Limb (tissue), 2 donors: ENCODE data around the gene KPNA3.
"Not testable (repeated sequence)": the region's sequence is repeated elsewhere in the genome, so short reads cannot be mapped to it uniquely, and the experiment has no call there.

Source experiments
- DNase-seq, 2 donors: peaks; one replicate each; pipeline ENCODE4 v3.0.0-alpha.2; 2016; ENCODE audit errors: extremely low spot score in 2 of 2

Gene KPNA3

GRCh38 chr13:49754146-49754545 lies 38.3 kb downstream of the KPNA3 start:
- no peak for DNase-seq

- no peak for DNase-seq
Observed at GRCh38 chr13:49749848-49750247, 42.6 kb downstream of the KPNA3 start.

GRCh38 chr13:49746111-49746510 lies 46.4 kb downstream of the KPNA3 start:
- no peak for DNase-seq

GRCh38 chr13:49740870-49741269 lies 51.6 kb downstream of the KPNA3 start:
- DNase-seq: no peak

- DNase-seq: no peak
Observed at GRCh38 chr13:49739498-49740187, 52.8 kb downstream of the KPNA3 start.

- DNase-seq: no peak
Observed at GRCh38 chr13:49733181-49733951, 59.1 kb downstream of the KPNA3 start.

GRCh38 chr13:49731766-49732165 lies 60.7 kb downstream of the KPNA3 start:
- DNase-seq: no peak

GRCh38 chr13:49716615-49717014 lies 75.9 kb downstream of the KPNA3 start:
- DNase-seq: no peak

- no peak for DNase-seq
Observed at GRCh38 chr13:49714757-49715156, 77.7 kb downstream of the KPNA3 start.

GRCh38 chr13:49711218-49711863 lies 81.1 kb downstream of the KPNA3 start:
- DNase-seq: no peak

- DNase-seq: not testable (repeated sequence)
Observed at GRCh38 chr13:49704264-49704663, 88.2 kb downstream of the KPNA3 start.

GRCh38 chr13:49701491-49701890 lies 91.0 kb downstream of the KPNA3 start:
- no peak for DNase-seq

GRCh38 chr13:49697468-49697867 lies 95.0 kb downstream of the KPNA3 start:
- no peak for DNase-seq

- DNase-seq: no peak
Observed at GRCh38 chr13:49694446-49694845, 98.0 kb downstream of the KPNA3 start.

GRCh38 chr13:49693877-49694276 lies 98.6 kb downstream of the KPNA3 start:
- no peak for DNase-seq

GRCh38 chr13:49693191-49693733 lies 99.2 kb downstream of the KPNA3 start:
- DNase-seq: no peak

- peak; percentile 93 to 96 for DNase-seq
Observed at GRCh38 chr13:49690995-49691784, 101.3 kb downstream of the KPNA3 start, which contains the start of gene EBPL. Gene EBPL (minus strand): TSS chr13:49691486. CDS start chr13:49691424, 62 bp downstream.

GRCh38 chr13:49690133-49690994 lies 102.1 kb downstream of the KPNA3 start:
- DNase-seq: peak in 1 of 2 donors; percentile 15

GRCh38 chr13:49683489-49683888 lies 109.0 kb downstream of the KPNA3 start:
- DNase-seq: no peak

- no peak for DNase-seq
Observed at GRCh38 chr13:49681842-49682435, 110.5 kb downstream of the KPNA3 start.
